ENCODE results near the gene TINAG.

DNA sequence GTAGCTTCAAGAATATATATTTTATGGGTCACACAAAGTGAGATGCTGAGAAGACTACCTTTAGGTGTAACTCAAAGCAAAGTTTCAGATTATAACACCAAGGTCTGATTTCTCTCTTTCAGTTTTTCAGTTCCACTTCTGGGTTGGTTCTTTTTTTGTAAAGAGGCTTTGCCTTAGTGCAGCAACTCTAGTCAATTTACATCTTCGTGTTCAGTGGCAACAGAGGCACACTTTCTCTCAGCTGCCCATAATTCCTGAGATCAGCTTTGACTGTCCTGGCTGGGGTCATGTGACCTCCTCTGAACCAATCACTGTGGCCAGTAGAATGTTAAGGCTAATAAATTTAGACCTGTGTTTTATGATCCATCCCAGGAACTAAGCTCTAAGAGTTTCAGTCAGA, 120.2 kb downstream of the TINAG start:
- TF ChIP-seq CTCF (IDR thresholded peaks at IDR 0.05; ENCODE audit: low read depth, low read length, poor library complexity, severe bottlenecking) (no peak), EZH2phosphoT487 (IDR thresholded peaks at IDR 0.05; ENCODE audit: borderline replicate concordance, low read length) (no peak)

Measured in DOHH2 (cell line).